ENCODE measurements around the gene MYPOP.

- TF ChIP-seq, protein P1, sequence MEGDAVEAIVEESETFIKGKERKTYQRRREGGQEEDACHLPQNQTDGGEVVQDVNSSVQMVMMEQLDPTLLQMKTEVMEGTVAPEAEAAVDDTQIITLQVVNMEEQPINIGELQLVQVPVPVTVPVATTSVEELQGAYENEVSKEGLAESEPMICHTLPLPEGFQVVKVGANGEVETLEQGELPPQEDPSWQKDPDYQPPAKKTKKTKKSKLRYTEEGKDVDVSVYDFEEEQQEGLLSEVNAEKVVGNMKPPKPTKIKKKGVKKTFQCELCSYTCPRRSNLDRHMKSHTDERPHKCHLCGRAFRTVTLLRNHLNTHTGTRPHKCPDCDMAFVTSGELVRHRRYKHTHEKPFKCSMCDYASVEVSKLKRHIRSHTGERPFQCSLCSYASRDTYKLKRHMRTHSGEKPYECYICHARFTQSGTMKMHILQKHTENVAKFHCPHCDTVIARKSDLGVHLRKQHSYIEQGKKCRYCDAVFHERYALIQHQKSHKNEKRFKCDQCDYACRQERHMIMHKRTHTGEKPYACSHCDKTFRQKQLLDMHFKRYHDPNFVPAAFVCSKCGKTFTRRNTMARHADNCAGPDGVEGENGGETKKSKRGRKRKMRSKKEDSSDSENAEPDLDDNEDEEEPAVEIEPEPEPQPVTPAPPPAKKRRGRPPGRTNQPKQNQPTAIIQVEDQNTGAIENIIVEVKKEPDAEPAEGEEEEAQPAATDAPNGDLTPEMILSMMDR (conservative IDR thresholded peaks at IDR 0.05) = no peak
- TF ChIP-seq EZH2 (IDR thresholded peaks at IDR 0.05; ENCODE audit: low read depth) = no peak
Observed at GRCh38 chr19:45881082-45881908, 21.1 kb downstream of the MYPOP start.
